HG02973 (cell line): ENCODE measurements around the gene PCSK6.
A peak's percentile ranks its signal among the peaks of the same experiment; 100 is the strongest.

ENCODE experiments used
- ATAC-seq: cut with Tn5 transposase; IDR thresholded peaks from one replicate; pipeline ENCODE4 v1.9.1; 2021; ENCODE audit warnings: moderate library complexity; ENCODE audit not compliant: unreplicated experiment

The PCSK6 gene

DNA sequence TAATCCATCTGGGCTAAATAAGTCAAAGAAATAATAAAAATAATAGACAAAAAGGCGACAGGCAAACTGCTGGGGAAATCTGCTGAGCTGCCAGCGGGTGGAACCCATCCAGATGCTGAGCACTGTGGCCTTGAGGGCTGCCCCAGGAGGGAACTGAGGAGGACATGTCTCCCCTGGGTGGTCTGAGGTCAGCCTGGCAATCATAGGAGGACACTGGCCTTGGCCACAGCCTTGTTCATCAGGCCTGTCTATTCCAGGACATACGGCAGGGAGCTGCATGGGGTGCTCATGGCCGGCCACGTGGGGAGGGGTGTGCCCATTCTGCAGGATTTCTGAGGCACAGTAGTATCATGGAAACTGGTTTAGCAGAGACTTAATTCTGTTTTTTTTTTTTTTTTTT lies 173.0 kb downstream of the PCSK6 start:
- no peak for ATAC-seq

DNA sequence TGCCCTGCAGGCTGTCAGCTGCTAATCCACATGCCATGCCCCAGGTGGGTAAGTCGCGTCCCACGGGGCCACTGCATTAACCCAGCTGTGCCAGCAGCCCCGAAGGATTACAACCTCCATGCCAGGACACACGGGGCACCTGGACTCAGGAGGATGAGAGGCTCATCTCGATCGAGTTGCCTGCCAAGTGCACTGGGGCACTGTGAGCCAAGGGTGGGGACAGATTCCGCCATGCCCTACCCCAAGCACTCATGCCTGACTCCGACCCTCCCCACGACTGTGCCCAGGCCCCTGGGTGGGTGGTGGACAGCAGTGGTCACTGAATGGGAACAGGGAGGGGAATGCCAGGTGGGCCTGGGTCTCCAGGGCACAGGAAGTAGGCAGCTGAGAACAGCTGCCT lies 173.8 kb downstream of the PCSK6 start:
- no peak for ATAC-seq

DNA sequence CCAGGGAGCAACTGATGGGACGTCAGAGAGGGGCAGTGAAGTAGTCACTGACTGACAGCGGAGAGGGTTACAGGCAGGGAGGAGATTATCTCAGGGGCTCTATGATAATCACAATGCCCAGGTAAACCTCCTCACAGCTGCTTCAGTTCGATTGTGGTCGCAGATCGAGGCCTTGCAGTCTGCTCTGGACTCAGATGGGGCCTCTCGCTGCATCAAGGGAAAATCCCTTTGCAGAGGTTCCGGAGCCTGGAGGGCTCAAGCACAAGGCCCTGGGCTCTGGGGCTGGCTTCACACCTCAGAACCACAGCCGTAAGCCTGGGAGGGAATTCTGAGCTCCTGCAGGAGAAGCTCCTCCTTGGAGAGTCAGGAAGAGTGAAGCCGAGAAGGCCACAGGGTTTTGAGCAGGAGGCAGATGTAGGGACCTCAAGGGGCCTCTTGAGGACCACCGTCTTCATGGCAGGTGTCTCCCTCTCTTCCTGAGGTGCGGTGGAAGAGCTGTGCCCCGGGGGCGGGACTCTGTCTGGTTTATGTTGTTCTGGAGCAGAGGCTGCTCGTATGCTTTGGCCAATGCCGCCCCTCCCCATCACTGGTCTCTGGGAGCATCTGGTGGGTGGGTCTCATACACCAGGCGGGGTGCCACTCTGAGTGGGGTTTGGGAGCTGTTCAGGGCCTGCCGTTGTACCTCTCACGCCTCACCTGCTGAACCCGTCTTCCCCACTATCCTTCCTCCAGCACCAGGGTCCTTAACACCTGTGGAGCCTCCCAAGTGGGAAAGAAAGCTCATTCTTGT lies 175.0 kb downstream of the PCSK6 start:
- no peak for ATAC-seq

DNA sequence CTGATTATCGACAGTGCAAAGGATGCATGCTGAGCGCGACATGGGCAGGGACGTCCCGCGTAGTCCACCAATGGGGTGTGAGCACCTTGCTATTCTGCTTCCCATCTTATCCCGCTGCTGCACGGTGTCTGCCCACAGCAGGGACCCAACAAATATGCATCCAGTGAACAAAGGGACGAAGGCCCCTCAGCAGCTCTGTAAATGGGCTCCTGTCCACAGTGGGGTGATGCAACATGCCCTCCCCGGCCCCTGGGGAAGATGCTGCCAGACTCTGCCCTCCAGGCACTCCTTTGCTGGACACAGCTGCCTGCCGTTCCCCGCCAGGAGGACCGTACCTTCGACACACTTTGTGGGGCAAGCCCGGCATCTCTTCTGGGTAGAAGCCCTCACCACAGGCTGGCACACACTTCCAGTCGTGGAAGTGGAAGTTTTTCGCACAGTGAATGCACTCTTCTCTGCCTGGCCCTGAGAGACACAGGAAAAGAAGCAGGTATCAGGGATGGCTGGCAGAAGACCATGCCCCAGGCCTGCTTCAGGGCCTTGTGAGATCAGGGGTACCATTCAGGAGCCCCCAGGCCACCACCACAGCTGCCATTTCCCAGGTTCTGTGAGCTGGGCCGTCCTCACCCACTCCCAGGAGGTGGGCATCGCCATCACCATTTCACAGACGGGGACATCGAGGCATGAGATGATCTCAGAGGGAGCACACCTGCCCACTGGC lies 176.3 kb downstream of the PCSK6 start:
- ATAC-seq: no peak

GRCh38 chr15:101310508-101310907 lies 179.0 kb downstream of the PCSK6 start:
- no peak for ATAC-seq

- no peak for ATAC-seq
These were observed 179.4 kb downstream of the PCSK6 start for GRCh38 chr15:101310161-101310480.

DNA sequence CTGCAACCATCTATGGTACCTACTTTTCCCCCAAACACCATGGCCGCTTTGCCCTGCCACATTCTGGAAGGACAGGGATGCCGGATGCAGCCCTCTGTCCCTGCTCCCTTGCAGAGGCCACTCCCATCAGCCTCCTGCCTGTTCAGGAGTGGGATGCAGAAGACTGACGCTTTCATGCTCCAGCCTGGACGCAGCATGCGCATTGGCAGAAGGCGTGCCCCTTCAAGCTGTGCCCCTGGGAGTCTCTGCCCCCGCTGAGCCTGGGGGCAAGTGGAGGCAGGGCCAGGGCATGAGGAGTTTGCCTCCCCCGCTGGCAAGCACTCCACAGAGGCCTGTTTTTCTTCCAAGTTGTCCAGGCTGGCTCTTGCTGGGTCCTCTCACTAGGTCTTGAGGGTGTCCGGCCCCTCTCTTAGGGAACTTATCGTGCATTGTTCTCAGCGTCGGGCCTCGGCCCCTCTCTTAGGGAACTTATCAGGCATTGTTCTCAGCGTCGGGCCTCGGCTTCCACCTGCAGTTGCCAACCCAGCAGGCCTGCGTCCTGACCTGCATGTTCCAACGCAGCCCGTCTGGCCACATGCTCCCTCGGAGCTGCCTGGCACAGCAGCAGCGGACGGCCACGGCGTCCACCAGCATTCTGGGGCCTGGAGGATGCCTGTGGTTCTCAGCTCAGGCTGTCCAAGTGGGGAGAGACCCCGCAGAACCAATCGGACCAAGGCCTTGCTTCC lies 179.9 kb downstream of the PCSK6 start:
- ATAC-seq: no peak

- ATAC-seq: no peak
These were observed 180.7 kb downstream of the PCSK6 start for GRCh38 chr15:101308604-101309435.

GRCh38 chr15:101307897-101308603 lies 181.5 kb downstream of the PCSK6 start:
- no peak for ATAC-seq

DNA sequence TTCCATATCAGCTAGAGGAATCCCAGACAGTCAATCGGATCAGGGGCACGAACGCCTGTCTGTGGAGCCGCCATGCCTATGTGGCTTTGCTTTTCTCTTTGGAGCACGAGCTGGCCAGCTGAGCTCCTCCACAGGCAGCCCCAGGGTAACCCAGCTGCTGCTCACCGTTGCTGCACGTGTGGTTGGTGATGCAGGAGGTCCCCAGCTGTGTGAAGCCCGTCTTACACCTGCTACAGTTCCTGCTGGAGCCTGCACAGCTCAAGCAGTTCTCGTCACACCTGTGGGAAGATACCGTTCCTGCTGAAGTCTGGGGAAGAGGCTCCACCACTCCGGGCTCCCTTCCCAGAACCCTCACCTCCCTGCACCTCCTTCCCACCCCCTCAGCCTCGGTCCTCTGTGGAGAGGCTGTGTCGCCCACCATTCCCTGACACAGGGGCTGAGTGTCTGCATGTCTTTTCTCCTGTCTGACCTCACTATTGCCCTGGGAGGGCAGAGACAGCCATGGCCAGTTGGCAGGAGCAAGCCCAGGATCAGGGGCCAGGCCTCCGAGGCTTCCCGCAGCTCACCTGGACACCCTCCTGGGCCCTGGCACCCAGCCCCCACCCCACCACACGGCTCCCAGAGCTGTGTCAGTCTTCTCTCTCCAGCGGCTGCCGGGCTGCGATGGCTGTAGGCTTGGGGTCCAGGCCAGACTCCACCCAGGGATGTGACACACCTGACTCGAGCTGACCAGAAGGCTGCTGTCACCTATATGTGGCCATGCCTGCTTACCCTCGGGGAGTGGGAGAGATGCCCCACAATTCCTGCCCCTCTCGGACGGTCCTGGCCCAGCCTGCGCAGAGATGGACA lies 182.2 kb downstream of the PCSK6 start:
- ATAC-seq: no peak

GRCh38 chr15:101306341-101307047 lies 183.0 kb downstream of the PCSK6 start:
- no peak for ATAC-seq

GRCh38 chr15:101305820-101306255 lies 183.7 kb downstream of the PCSK6 start:
- ATAC-seq: no peak

DNA sequence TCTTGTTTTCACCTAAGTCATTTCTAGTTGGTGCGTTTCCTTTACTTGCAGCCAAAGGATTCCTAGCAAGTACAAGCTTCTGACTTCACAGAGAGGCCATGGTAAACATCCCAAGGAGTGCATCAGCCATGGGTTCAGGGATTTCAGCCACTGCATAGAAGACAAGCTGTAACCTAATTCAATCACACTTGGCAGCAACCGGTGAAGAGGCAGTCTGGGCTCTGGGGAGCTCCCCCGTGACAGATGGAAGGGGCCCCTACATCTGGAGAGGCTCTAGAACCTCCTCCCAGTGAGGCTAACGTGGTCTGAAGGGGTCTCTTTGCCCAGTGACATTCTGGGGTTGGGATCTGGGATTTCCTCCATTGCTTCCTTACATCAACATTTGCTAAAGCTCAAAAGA lies 186.1 kb downstream of the PCSK6 start:
- no peak for ATAC-seq

- ATAC-seq: no peak
These were observed 192.8 kb downstream of the PCSK6 start for GRCh38 chr15:101296418-101297405.

DNA sequence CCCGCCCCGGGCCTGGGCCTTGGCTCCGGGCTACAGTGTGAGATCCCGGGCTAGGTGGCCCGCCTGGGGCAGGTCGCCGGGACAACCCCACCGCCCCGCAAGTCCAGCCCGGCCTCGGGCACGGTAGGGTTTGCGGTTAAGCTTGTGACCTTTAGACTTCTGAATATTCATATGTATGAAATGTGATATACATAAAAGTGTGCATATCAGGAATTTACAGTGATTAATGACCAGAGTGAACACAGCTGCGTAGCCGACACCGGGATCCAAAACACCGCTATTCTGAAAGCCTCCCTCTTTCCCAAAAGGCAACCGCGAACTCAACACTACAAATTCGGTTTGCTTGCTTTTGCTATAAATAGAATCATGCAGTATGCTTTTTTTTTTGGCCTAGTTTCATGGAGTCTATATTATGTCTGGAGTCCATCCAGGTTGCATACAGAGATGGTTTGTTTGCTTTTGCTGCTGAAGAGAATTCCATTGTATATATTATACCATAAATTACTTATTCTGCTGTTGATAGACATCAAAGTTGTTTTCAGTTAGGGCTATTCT lies 193.8 kb downstream of the PCSK6 start:
- peak; percentile 1 for ATAC-seq

- ATAC-seq: peak; percentile 74
These were observed 194.5 kb downstream of the PCSK6 start, which contains the start of gene SNRPA1 for GRCh38 chr15:101294731-101295606. Gene SNRPA1 (minus strand): TSS chr15:101295248. CDS start chr15:101295178, 70 bp downstream.
